ENCODE data around the gene MYZAP.

DNA sequence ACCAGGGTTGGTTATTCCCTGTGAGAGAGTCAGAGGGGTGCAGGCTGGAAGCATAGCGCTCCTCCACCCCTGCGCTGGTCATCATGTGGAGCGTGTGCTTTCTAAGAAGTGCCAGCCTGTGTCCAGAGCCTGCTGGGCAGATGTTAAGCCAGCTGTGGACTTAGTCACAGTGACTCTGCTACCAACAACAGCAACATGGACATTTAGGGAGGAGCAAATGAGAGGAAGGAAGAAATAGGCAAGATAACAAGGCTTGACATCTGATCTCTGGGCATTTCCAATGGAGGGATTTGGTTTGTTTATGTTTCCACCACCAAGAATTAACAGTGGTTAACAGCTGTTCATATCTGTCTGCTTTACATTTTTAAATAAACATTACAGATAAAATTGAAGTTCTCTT lies 36.4 kb upstream of the MYZAP start:
- TF ChIP-seq, protein P1, sequence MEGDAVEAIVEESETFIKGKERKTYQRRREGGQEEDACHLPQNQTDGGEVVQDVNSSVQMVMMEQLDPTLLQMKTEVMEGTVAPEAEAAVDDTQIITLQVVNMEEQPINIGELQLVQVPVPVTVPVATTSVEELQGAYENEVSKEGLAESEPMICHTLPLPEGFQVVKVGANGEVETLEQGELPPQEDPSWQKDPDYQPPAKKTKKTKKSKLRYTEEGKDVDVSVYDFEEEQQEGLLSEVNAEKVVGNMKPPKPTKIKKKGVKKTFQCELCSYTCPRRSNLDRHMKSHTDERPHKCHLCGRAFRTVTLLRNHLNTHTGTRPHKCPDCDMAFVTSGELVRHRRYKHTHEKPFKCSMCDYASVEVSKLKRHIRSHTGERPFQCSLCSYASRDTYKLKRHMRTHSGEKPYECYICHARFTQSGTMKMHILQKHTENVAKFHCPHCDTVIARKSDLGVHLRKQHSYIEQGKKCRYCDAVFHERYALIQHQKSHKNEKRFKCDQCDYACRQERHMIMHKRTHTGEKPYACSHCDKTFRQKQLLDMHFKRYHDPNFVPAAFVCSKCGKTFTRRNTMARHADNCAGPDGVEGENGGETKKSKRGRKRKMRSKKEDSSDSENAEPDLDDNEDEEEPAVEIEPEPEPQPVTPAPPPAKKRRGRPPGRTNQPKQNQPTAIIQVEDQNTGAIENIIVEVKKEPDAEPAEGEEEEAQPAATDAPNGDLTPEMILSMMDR (conservative IDR thresholded peaks at IDR 0.05; ENCODE audit: low read depth, low read length), result no peak
- TF ChIP-seq EZH2 (IDR thresholded peaks at IDR 0.05; ENCODE audit: low read length, unreplicated experiment), result no peak
- no peak for TF ChIP-seq EZH2phosphoT487 (IDR thresholded peaks at IDR 0.05; ENCODE audit: borderline replicate concordance, low read length)

Measured in PC-3 (cell line).